Spleen (tissue), 11 donors: ENCODE results near the gene DCTN4. TPM values are rescaled to one million over a fixed set of nuclear protein-coding genes. Genes with fewer than 3 reads are reported as not detected.

Experiments used
- DNase-seq: peaks from one replicate; pipeline ENCODE4 v3.0.0-alpha.2; 2020
- H3K27ac ChIP-seq, 8 donors: fragments of 200-600 bp; sonication (generic) in 7 of 8; 1 replicate in 4 of 8; 2 replicates in 4 of 8; pipeline versions ENCODE4 v1.5.0 to v1.8.0; 2016 to 2021; ENCODE audit warnings: inconsistent platforms in 4 of 8, mild to moderate bottlenecking in 4 of 8, moderate library complexity in 1 of 8
- H3K27me3 ChIP-seq, 7 donors: fragments of 200-600 bp; sonication (generic) in 6 of 7; replicated peaks in 1 of 7; 1 replicate in 4 of 7; 2 replicates in 3 of 7; pipeline versions ENCODE4 v1.5.0 to v1.8.0; 2016 to 2021; ENCODE audit warnings: inconsistent platforms in 3 of 7, mild to moderate bottlenecking in 1 of 7
- H3K36me3 ChIP-seq, 6 donors: fragments of 200-600 bp; sonication (generic) in 5 of 6; 1 replicate in 4 of 6; 2 replicates in 2 of 6; pipeline versions ENCODE4 v1.5.0 to v1.8.0; 2016 to 2021; ENCODE audit warnings: inconsistent platforms in 2 of 6
- H3K4me1 ChIP-seq, 6 donors: fragments of 200-600 bp; sonication (generic) in 5 of 6; 1 replicate in 3 of 6; 2 replicates in 3 of 6; pipeline versions ENCODE4 v1.5.0 to v1.8.0; 2016 to 2021; ENCODE audit warnings: inconsistent platforms in 3 of 6
- H3K4me3 ChIP-seq, 8 donors: fragments of 200-600 bp; sonication (generic) in 7 of 8; 1 replicate in 4 of 8; 2 replicates in 4 of 8; pipeline versions ENCODE4 v1.5.0 to v1.8.0; 2016 to 2021; ENCODE audit warnings: inconsistent platforms in 4 of 8, mild to moderate bottlenecking in 4 of 8, moderate library complexity in 2 of 8
- H3K9me3 ChIP-seq, 8 donors: fragments of 200-600 bp; sonication (generic) in 7 of 8; 1 replicate in 4 of 8; 2 replicates in 4 of 8; pipeline versions ENCODE4 v1.5.0 to v1.8.0; 2016 to 2021; ENCODE audit warnings: inconsistent platforms in 4 of 8
- CTCF ChIP-seq, 11 experiments: fragments of 200-600 bp in 7 of 11; fragments of 450-650 bp in 4 of 11; sonication (generic) in 4 of 11; IDR thresholded peaks in 8 of 11; conservative IDR thresholded peaks in 3 of 11; 1 replicate in 7 of 11; 2 replicates in 4 of 11; pipeline versions ENCODE4 v1.4.0 to v1.8.0; 2016 to 2021; ENCODE audit warnings: antibody characterized with exemption in 11 of 11, inconsistent platforms in 4 of 11, mild to moderate bottlenecking in 1 of 11
- POLR2A ChIP-seq, 3 donors: fragments of 450-650 bp; IDR thresholded peaks; one replicate each; pipeline ENCODE4 v1.5.1; 2017; ENCODE audit warnings: antibody characterized with exemption in 3 of 3, mild to moderate bottlenecking in 1 of 3
- POLR2AphosphoS5 ChIP-seq, 3 donors: sonication (generic); formaldehyde crosslinking; IDR thresholded peaks; one replicate each; pipeline ENCODE4 v1.5.1; 2017; ENCODE audit warnings: antibody characterized with exemption in 3 of 3
- WGBS, 5 donors: extraction: QIAGEN DNeasy Blood & Tissue Kit in 3 of 5; methylation state at CpG; one replicate each; pipeline versions ENCODE4 v1.1.5 to v1.1.7; 2013 to 2018; 5-methylcytosine and 5-hydroxymethylcytosine counted together
- intact Hi-C: fragments of 100-400 bp; cut with DNase I; formaldehyde crosslinking; loops from one replicate; pipeline ENCODE4 v1.15.0; 2023; ENCODE audit warnings: low total_unique reads
- polyA plus RNA-seq, 3 donors: library from polyadenylated mRNA; stranded (reverse); fragments of 200-250 nt; gene quantifications; one replicate each; pipeline ENCODE4 v1.2.1, GENCODE V29; 2013
- total RNA-seq, 7 donors: library from RNA; depleted of rRNA in 3 of 7; stranded (reverse); fragments of >200 nt in 3 of 7; fragmentation: NEBNext Ultra II Directional in 4 of 7; extraction: Animal tissue kit (Norgen Biotek cat#: 25700) in 4 of 7; gene quantifications; one replicate each; pipeline versions ENCODE4 v1.1.0 to v1.2.1, GENCODE V29; 2016 to 2021
- donor health status: healthy with polysubstance abuse.
- donor health status: DM: no; HTN: no; CAD: no; lungs with moderate emphysema.
- donor health status: DM: no; HTN: no; CAD: no.
- donor health status: Bipolar disorder and iron deficiency.
- donor health status: healthy.
- donor health status: DM: no; HTN: no; CAD: no.
- donor health status: DM: yes; HTN: yes; CAD: no.

DCTN4 gene
- total and polyA plus RNA-seq, 10 donors = 11.4 to 68.7 (median 52.0) TPM

DNA sequence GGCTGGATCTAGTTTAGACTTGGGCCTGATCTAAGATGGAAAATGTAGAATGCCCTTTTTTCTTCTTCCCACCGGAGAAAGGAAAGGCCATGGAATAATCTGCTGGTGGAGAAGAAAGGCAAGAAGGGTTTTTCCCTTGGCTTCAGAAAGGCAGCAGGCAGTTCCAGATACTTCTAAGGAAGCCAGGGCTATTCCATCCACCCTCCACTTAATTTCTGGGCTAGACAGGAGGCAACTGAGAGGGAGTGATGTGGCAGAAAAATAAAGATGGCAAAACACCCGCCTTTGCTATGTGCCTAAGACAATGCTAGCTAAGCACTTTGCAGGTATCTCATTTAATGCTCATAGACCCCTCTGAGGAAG, 87.9 kb downstream of the DCTN4 start:
- H3K36me3 ChIP-seq = no peaks in the 10 kb centered on the region
- TF ChIP-seq POLR2A (IDR thresholded peaks at IDR 0.05) = no peak
- TF ChIP-seq POLR2AphosphoS5 (IDR thresholded peaks at IDR 0.05) = no peak
- TF ChIP-seq CTCF (IDR thresholded peaks at IDR 0.05 in 8 of 11, conservative IDR thresholded peaks at IDR 0.05 in 3 of 11) = no peak
- intact Hi-C loops = no loop called here
- WGBS, 5 donors = 54 to 73% (median 67%) methylated on average over 2 of the region's 2 CpGs
- H3K4me1 ChIP-seq = peaks cover 9 to 27% (median 22%) of the 10 kb centered on the region in 6 donors
- DNase-seq = no peak
- H3K27ac ChIP-seq = no peak overlapping the region
- peaks cover 0 to 35% (median 9%) of the 10 kb centered on the region in 7 donors for H3K27me3 ChIP-seq
- H3K4me3 ChIP-seq = peak overlapping the region in 1 of 8 donors; percentile 75
- no peaks in the 10 kb centered on the region for H3K9me3 ChIP-seq

DNA sequence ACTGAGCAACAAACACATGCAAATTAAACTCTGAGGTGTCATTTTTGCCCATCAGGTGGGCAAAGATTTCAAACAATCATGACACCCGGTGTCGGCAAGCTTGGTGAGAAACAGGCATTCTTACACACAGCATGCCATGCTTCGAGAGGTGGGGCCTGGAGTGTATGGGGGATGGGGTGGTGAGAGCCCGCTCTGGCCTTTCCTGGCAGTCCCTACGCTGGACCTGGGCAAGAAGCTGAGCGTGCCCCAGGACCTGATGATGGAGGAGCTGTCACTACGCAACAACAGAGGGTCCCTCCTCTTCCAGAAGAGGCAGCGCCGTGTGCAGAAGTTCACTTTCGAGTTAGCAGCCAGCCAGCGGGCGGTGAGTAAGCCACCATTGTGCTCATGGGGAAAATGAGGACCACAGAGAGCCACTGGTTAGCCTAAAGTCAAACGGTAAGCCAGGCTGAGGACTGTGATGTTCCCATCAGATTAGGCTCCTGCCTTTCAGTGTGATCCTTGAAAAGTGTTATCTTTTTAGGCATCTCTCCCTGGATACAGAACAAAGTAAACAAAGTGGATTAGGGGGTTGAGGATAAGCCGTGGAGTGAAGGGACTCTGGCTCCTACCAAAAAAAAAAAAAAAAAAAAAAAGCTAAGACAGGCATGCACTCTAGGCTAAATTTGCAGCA, 88.4 kb downstream of the DCTN4 start:
- TF ChIP-seq POLR2AphosphoS5 (IDR thresholded peaks at IDR 0.05) (no peak), POLR2A (IDR thresholded peaks at IDR 0.05) (no peak)
- H3K9me3 ChIP-seq = no peaks in the 10 kb centered on the region
- no peak overlapping the region for H3K27ac ChIP-seq
- WGBS, 5 donors = 82 to 93% (median 91%) methylated on average over 14 of the region's 14 CpGs
- H3K27me3 ChIP-seq = peaks cover 0 to 35% (median 9%) of the 10 kb centered on the region in 7 donors
- H3K4me3 ChIP-seq = no peak overlapping the region
- DNase-seq = no peak
- intact Hi-C loops = no loop called here
- H3K36me3 ChIP-seq = no peaks in the 10 kb centered on the region
- peaks cover 9 to 27% (median 22%) of the 10 kb centered on the region in 6 donors for H3K4me1 ChIP-seq

- Histone ChIP-seq H3K4me1 (no peaks in the 10 kb centered on the region), H3K36me3 (no peaks in the 10 kb centered on the region), H3K4me3 (no peak overlapping the region), H3K27me3 (peaks cover 0 to 12% (median 0%) of the 10 kb centered on the region in 7 donors), H3K9me3 (no peaks in the 10 kb centered on the region), H3K27ac (no peak overlapping the region)
- WGBS, 5 donors = 80 to 90% (median 88%) methylated on average over 12 of the region's 12 CpGs
- intact Hi-C loops = no loop called here
- no peak for DNase-seq
- TF ChIP-seq POLR2AphosphoS5 (IDR thresholded peaks at IDR 0.05) (no peak), CTCF (IDR thresholded peaks at IDR 0.05 in 8 of 11, conservative IDR thresholded peaks at IDR 0.05 in 3 of 11) (no peak), POLR2A (IDR thresholded peaks at IDR 0.05) (no peak)
Measured at GRCh38 chr5:150665044-150665443, 93.8 kb downstream of the DCTN4 start.

GRCh38 chr5:150663936-150664335, 94.9 kb downstream of the DCTN4 start:
- WGBS, 5 donors = 77 to 94% (median 89%) methylated on average over 3 of the region's 3 CpGs
- Histone ChIP-seq H3K27me3 (peaks cover 0 to 7% (median 0%) of the 10 kb centered on the region in 7 donors), H3K27ac (no peak overlapping the region), H3K36me3 (no peaks in the 10 kb centered on the region), H3K4me3 (no peak overlapping the region), H3K9me3 (no peaks in the 10 kb centered on the region), H3K4me1 (no peaks in the 10 kb centered on the region)
- TF ChIP-seq CTCF (IDR thresholded peaks at IDR 0.05 in 8 of 11, conservative IDR thresholded peaks at IDR 0.05 in 3 of 11) = no peak
- no peak for TF ChIP-seq POLR2AphosphoS5 (IDR thresholded peaks at IDR 0.05)
- no peak for TF ChIP-seq POLR2A (IDR thresholded peaks at IDR 0.05)
- no peak for DNase-seq
- intact Hi-C loops = no loop called here
